Measurements from ENCODE around the gene SNRK. TPM values are rescaled to one million over a fixed set of nuclear protein-coding genes. Genes with fewer than 3 reads are reported as not detected.

Gene SNRK
- total RNA-seq, 2 donors from 2014 or later, result 22.7 to 31.2 TPM

- H3K27ac ChIP-seq, result no peak overlapping the region
- no peaks in the 10 kb centered on the region for H3K9me3 ChIP-seq
- no peak for DNase-seq (ENCODE audit: low spot score)
- no peak overlapping the region for H3K4me3 ChIP-seq
- no peak for TF ChIP-seq CTCF (IDR thresholded peaks at IDR 0.05)
- no peaks in the 10 kb centered on the region for H3K27me3 ChIP-seq
- H3K36me3 ChIP-seq, result no peaks in the 10 kb centered on the region
- H3K4me1 ChIP-seq, result peaks cover 0 to 27% of the 10 kb centered on the region in 2 donors
These were observed 112.7 kb downstream of the SNRK start for GRCh38 chr3:43399034-43399433.

GRCh38 chr3:43400167-43400566, 113.8 kb downstream of the SNRK start:
- H3K27ac ChIP-seq, result no peak overlapping the region

More at GRCh38 chr3:43400167-43400566, 113.8 kb downstream of the SNRK start:
- Histone ChIP-seq H3K9me3 (no peaks in the 10 kb centered on the region), H3K4me3 (no peak overlapping the region), H3K36me3 (no peaks in the 10 kb centered on the region), H3K4me1 (peaks cover 0 to 19% of the 10 kb centered on the region in 2 donors), H3K27me3 (no peaks in the 10 kb centered on the region)
- no peak for DNase-seq (ENCODE audit: low spot score)
- no peak for TF ChIP-seq CTCF (IDR thresholded peaks at IDR 0.05)

Other genes with a start within 250 kb of the SNRK start
- gene POMGNT2, start 180.5 kb upstream of the SNRK start, total RNA-seq, result 10 to 100 TPM; 28.0 to 33.1 TPM